ENCODE results near the gene DHRSX.

DNA sequence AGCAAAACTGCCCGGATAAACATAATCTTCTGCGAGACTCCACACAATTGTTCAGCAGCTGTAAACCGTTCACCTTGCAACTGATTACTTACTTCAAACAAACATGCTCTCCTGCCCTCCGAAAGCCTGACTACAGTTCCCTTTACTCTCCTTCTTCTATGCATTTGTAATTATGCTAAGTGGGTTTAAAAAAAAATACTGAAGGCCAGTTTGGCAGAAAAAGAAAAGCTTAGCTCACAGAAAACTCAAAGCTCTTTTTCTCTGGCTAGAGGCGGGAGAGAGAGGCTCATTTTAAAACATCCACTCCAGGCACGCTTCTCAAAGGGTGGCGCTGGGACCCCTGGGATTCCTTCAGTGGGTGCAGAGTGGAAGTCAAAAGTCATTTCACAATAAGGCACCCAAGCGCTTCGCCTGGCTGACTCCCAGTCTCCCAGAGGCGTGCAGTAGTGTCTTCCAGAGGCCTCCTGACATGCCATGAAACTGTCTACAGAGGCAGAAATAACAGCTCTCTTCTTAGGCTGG is 1.9 kb downstream of the DHRSX start:
- TF ChIP-seq CTCF (IDR thresholded peaks at IDR 0.05), result no peak
- no peak for TF ChIP-seq POLR2A (IDR thresholded peaks at IDR 0.05)

Data from thyroid gland (tissue), 4 donors.